HG03159 (cell line): ENCODE results near the gene NLRP6.
"Not testable (repeated sequence)": the region's sequence is repeated elsewhere in the genome, so short reads cannot be mapped to it uniquely, and the experiment has no call there.

Experiments used
- ATAC-seq: cut with Tn5 transposase; IDR thresholded peaks from one replicate; pipeline ENCODE4 v1.9.1; 2021; ENCODE audit warnings: mild to moderate bottlenecking, moderate library complexity; ENCODE audit not compliant: unreplicated experiment

Gene NLRP6

GRCh38 chr11:319121-319887, 41.1 kb downstream of the NLRP6 start:
- peak; percentile 16 for ATAC-seq

GRCh38 chr11:319888-320273, 41.7 kb downstream of the NLRP6 start:
- not testable (repeated sequence) for ATAC-seq

GRCh38 chr11:324156-324555, 45.9 kb downstream of the NLRP6 start:
- ATAC-seq: no peak

GRCh38 chr11:324593-325517, 46.6 kb downstream of the NLRP6 start:
- ATAC-seq: not testable (repeated sequence)

GRCh38 chr11:325796-326591, 47.8 kb downstream of the NLRP6 start:
- ATAC-seq: no peak

GRCh38 chr11:326592-326841, 48.3 kb downstream of the NLRP6 start:
- ATAC-seq: no peak

GRCh38 chr11:326842-327580, 48.8 kb downstream of the NLRP6 start:
- ATAC-seq: peak; percentile 75

- no peak for ATAC-seq
Measured at GRCh38 chr11:327581-327923, 49.3 kb downstream of the NLRP6 start.

GRCh38 chr11:328012-328411, 49.8 kb downstream of the NLRP6 start:
- no peak for ATAC-seq

GRCh38 chr11:328516-329100, 50.4 kb downstream of the NLRP6 start:
- ATAC-seq: not testable (repeated sequence)

- ATAC-seq: no peak
Measured at GRCh38 chr11:329886-330253, 51.7 kb downstream of the NLRP6 start.

- ATAC-seq: no peak
Measured at GRCh38 chr11:330307-330693, 52.1 kb downstream of the NLRP6 start.

GRCh38 chr11:330694-331357, 52.6 kb downstream of the NLRP6 start:
- ATAC-seq: no peak

GRCh38 chr11:331358-332060, 53.3 kb downstream of the NLRP6 start:
- ATAC-seq: no peak

GRCh38 chr11:332651-333480, 54.7 kb downstream of the NLRP6 start:
- ATAC-seq: no peak

GRCh38 chr11:333616-334263, 55.5 kb downstream of the NLRP6 start:
- not testable (repeated sequence) for ATAC-seq

GRCh38 chr11:334264-334994, 56.2 kb downstream of the NLRP6 start:
- no peak for ATAC-seq
